Stimulated activated CD4-positive, alpha-beta T cell treated with anti-CD3 and anti-CD28 coated beads, TNF-alpha, amount 100 ng/mL, for 24 hours (primary cell): ENCODE measurements around the gene HOXB3.
A peak's percentile ranks its signal among the peaks of the same experiment; 100 is the strongest.
"Not testable (repeated sequence)": the region's sequence is repeated elsewhere in the genome, so short reads cannot be mapped to it uniquely, and the experiment has no call there.

ENCODE experiments used
- DNase-seq, 3 experiments: peaks; one replicate each; pipeline ENCODE4 v3.0.0-alpha.2; 2020; ENCODE audit warnings: low read depth in 3 of 3

HOXB3 gene

DNA sequence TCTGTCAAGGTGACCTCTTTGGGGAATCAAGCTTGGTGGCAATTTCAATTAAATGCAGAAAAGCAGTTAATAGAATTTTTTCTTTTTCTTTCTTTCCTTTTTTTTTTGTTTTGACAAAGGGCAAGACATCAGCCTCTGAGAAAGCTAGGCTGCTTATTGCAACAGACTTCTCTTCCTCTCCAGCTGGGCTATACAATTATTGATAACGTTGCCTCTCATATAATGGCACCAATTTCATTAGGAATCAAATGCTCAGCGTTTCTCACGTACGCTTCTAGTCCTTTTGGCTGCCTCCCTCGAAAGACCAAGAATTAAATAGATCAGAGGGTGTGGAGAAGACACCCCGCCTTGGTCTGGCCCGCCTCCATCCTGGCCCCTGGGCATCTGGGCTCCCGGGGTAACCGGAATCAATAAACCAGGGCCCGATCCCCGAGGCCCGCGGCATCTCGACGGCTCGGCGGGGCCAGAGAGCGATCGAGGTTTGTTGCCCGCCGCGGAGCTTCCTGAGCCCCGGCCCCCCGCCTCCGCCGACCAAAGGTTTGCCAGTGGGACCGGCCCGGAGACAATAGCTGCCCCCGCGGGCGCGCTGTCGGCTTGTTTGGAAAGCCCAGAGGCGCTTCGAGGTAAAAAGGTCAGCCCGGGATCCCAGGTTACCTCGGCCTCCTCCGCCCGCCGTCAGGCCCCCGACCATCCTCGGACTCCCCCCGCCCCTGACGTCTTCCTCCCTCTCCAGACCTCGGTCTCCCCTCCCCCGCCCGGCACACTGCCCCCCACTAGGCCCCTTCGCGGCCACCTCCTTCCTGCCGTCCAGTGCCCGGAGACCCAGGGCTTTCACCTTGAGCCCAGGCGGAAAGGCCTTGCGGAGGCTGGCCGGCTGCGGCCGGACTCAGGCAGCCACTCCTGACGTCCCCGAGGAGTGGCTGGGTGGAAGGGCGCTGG lies 63.2 kb downstream of the HOXB3 start:
- no peak for DNase-seq

DNA sequence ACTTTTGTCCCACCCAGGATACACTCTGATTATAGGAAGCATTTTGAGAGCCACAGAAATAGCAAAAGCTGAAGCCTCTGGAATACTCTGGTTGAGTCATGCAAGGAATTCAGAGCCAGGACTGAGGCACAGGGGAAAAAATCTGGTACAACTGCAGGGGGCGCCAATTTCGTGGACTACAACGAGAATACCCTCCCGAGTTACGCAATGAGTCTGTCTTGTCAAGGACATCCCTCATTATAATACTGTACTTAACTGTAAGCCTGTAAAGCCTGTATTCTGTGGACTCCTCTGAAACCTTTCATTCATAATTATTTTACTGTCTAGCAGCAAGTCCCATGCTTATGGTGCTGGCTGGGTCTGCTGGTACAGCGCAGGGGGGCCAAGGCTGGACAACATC lies 67.0 kb downstream of the HOXB3 start:
- DNase-seq, result no peak

DNA sequence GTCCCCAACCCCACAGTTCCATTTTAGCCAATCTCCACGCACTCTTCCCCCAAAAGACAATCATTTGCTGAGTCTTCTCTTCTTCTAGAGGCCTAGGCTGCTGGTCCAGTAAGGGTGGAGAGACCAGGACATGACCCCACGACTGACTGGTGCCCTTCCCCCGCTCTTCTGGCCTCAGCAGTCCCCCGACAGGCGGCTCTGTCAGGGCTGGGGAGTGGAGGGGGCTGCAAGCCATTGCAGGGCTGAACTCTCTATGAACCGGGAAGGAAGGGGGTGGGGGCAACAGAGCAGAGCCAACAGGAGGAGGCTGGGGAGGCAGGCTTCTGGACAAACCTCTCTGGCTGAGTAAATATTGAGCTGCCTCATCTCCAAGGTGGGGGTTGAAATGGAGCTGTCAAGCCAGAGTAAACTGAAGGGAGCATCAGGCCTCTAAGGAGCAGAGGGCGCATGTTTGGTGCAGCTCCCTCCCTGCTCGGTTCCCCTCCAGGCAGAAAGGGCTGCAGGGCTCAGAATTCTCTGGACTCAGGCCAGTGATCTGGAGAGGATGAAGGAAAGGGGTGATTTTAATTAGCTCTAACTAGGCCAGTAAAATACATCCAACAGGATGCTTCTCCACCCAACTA lies 67.9 kb downstream of the HOXB3 start:
- DNase-seq, result no peak

DNA sequence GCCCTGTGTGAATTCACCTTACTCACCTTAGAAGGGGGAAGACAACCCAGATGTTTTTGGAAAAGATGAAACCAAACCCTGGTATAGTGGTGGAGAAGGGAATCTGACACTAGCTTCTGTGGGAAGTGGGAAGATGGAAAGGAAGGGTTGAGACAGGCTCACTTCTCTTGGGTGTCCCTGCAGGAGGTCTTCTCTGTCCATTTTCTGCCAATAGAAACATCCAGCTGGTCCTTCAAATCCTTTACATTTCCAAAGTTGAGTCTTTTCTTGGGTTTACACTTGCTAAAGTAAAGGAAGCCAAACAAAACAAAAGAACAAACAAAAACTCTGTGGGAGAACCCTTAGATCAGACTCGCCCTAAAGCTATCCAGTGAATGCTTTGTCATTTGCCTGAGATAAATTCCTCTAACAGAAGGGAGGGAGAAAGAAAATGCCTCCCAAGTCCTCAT lies 69.4 kb downstream of the HOXB3 start:
- no peak for DNase-seq

DNA sequence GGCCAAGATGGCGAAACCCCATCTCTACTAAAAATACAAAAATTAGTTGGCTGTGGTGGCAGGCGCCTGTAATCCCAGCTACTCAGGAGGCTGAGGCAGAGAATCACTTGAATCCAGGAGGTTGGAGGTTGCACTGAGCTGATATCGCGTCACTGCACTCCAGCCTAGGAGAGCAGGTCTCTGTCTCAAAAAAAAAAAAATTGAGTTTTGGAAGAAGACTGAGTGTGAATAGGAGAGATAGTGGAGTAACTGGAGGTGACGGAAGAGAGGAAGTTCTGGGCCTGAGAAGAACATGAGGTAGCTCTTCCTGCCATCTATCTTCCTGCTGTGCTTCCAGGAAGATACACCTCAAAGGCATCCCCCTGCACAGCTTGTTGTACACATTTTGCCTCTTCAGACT lies 70.6 kb downstream of the HOXB3 start:
- DNase-seq, result no peak

DNA sequence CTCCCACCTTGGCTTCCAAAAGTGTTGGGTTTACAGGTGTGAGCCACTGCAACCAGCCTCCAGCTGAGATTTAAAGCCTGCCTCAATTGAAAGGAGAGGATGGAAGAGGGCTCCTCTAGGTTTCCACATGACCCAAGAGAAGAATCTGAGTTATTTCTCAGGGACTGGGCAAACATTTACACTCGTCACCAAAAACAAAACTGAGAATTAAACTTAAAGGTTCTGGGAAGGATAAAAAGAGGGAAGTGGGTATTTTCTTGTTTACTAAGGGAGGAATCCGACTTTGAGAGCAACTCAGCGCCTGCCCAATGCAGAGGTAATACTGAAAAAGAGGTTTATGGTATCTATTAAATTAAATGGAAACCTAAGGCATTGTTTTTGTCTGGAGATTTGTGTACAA lies 72.6 kb downstream of the HOXB3 start:
- DNase-seq, result no peak

DNA sequence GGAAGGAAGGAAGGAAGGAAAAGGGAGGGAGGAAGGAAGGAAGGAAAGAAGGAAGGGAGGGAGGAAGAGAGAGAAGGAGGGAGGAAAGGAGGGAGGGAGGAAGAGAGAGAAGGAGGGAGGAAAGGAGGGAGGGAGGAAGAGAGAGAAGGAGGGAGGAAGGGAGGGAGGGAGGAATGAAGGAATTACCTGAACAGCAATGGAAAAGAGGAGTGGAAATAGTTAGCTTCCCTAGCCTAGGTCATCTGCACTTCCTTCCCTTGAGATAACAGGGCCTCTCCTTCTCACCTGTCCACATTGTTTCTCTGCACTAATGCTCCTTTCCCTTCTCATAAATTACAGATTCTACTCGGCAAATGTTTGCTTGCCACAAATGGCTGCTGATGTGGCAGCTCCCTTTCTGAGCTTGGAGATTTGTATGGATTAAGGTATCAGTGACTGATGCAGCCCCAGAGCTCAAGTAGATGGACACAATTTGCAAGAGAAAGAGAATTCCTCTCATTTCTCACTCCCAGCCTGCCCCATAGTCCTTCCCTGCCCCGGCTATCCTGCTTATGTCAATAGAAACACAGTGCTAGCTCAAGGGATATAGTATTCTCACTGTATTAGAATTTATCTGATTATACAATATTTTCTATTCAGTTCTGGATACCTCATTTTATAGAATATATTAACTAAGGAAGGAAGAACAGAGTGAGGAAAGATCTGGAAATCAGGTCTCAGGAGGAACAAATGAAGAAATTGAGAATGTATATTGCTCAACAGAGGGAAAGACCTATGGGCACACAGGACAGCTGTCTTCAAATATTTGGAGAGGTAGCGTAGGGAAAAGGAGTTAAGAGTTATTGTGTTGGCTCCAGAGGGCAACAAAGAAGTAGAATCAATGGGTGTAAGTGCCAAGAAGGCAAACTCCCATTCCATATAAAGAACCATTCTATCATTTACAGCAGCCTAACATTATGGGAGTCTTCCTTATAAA lies 73.8 kb downstream of the HOXB3 start:
- no peak for DNase-seq

DNA sequence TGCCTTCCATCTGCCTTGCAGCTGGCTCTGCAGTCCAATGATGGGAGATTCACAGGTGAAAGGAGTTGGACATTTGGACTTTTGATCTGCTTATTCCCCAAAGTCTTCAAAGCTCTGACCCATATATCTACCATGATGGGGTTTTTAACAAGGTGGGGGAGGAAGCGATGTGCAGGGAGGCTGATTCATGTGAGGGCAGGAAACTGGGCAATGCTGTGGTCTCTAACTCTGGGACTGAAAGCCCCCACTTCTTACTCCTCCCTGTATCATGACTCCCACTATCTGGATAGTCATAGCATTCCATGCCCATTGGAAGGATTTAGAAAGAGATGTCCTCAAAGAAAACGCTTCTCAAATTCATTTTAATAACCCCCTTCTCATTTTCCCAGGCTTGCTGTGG lies 75.6 kb downstream of the HOXB3 start:
- DNase-seq, result no peak

DNA sequence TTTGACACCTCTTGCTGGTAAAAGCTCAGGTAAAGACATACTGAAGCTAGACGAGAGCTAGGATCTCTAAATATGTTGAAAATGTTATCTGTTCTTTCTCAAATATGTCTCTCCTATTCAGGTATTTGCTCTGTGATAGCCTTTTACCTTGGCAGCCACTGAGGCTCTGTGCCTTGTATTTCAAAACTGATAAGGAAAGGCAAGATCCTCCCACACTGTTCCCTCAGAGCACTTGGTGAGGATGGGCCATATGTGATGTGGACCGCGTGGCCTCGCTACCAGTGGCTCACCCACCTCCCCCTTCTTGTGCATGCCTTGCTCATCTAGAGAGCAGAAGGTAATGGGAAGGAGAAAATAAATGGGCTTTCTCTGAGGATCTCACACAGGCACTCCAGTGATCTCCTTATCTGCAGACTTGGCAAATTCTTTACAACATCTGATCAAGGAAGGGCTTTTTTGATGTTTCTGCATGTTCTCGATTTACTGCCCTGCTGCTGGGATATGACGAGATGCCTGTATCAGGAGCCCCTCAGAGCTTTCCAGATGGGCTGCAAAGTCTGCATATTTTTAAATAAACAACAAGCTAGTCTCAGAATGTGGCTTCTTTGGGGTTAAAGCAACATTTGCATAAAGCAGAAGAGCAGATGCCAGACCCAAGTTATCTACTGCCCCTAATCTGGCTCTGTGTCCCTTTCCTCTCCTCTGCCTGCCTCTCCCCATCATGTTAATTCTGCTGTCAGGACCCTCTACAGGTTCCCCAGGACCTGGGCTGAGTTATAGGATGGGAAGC lies 76.2 kb downstream of the HOXB3 start:
- DNase-seq, result no peak

DNA sequence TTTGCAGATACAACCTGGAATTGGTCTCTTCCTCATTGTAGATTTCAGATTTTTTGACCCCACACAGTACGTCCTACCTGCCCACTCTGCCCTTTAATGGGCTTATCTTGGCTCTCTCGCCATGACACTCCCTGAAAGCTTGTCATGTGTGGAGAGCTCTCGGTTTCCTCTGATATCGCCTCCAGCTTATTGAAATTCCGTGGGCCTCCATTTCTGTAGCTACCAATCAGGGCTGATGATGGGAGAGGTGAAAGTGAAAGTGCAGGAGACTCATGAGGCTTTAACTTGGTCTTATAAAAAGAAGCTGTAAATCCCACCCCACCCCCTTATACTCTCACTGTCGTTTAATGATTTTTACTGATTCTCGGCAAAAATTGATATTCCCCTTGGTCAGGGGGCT lies 76.9 kb downstream of the HOXB3 start:
- no peak for DNase-seq

DNA sequence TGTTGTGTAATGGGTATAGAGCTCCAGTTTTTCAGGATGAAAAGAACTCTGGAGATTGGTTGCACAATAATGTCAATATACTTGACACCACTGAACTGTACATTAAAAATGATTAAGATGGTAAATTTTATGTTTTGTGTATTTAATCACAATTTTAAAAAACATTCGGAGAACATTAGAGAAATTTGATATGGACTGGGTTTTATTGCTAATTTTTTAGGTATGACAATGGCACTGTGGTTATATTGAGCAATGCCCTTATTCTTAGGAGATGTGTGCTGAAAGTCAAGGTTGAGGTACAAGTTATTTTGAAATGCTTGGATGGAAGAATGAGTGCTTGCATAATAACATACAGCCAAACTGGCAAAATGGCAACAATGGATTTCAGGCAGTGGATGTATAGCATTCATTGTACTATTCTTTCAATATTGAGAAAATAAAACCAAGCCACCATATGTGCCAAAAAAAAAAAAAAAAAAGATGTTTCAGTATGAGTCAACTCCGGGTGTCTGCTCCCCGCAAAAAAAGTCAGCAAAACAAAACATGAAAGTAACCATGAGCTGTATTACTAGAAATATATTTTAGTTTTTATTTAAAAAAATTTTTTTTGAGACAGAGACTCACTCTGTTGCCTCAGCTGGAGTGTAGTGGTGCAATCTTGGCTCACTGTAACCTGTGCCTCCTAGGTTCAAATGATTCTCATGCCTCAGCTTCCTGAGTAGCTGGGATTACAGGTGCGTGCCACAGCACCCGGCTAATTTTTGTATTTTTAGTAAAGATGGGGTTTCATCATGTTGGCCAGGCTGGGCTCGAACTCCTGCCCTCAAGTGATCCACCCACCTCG lies 79.1 kb downstream of the HOXB3 start:
- DNase-seq, result peak in 1 of 3 experiments; percentile 21

DNA sequence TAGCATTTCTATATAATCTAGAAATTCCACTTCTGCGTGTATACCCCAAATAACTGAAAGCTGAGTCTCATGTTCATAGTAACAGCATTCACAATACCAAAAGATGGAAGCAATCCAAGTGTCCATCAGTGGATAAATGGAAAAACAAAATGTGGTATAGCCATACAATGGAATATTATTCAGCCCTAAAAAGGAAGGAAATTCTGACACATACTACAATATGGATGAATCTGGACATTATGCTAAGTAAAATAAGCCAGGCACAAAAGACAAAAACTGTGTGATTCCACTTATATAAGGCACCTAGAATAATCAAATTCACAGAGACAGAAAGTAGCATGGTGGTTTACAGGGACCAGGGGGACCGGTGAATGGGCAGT lies 79.7 kb downstream of the HOXB3 start:
- no peak for DNase-seq

DNA sequence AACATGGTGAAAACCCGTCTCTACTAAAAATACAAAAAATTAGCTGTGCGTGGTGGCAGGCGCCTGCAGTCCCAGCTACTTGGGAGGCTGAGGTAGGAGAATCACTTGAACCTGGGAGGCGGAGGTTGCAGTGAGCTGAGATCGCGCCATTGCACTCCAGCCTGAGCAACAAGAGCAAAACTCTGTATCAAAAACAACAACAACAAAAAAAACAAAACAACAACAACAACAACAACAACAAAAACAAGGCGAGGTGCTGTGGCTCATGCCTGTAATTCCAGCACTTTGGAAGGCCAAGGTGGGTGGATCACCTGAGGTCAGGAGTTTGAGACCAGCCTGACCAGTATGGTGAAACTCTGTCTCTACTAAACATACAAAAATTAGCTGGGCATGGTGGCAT lies 80.3 kb downstream of the HOXB3 start:
- not testable (repeated sequence) for DNase-seq

DNA sequence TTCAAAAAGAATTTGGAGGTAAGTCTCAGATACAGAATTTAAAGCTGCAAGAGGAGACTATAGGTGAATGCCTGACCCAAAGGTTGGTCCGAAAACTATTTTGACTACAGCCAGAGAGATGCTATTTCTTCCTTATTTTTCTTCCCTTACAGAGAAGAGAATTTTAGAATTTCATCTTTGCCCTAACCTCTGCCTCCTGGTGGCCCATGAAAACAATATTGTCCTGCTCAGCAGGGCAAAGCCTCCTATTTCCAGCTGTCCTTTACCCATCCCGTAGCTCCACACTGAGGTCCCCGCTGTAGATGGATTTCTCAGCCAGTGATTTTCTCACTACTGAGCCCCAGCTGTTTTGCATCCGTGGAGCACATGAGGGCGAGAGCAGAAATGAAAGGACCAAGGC lies 83.8 kb downstream of the HOXB3 start:
- DNase-seq, result no peak

DNA sequence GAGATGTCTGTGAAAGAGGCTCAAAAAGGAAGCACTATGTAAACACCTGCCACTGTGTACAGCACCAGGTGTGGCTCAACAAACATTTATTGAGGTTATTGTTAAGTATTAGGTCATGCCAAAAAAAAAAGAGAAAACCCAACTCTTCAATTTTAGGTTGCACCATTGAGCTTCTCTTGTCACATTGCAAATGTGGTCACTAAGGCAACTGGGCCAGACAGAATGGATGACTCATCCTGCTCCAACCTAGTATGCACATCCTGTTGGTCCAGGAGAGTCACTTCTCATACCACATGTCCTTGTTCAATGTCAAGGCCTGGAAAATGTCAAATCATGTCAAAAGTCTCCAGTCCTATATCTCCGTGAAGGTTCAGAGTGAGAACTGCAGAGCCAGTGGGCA lies 84.3 kb downstream of the HOXB3 start:
- DNase-seq, result peak in 1 of 3 experiments; percentile 16

DNA sequence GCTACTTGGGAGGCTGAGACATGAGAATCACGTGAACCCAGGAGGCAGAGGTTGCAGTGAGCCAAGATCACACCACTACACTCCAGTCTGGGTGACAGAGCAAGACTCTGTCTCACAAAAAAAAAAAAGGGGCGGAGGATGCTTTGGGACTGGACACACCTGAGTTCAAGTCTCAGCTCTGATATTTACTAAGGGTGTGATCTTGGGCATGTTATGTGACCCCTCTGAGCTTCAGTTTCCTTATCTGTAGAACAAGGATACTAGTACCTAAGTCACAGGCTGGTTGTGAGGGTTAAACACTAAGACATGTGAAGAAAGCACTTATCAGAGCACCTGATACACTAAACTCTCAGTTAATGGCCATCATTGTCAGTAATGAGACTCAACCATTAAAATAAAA lies 85.1 kb downstream of the HOXB3 start:
- DNase-seq, result no peak

DNA sequence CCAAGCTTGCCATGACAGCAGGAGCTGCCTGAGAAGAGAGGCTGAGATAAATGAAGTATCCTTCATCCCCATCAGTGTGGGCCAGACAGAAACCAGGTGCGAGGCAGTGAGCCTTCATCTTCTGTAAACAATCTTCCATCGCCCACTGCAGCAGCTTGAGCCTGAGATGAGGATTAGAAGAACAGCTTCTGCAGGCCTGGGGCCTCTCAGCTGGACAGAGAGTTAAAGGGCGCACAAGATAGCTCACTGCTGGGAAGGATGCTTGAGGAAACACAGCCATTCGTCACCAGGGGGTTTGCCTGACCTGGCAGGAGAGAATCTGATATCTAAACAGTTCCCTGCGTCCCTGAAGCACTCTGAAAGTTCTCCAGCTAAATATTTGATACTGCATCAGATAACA lies 86.3 kb downstream of the HOXB3 start:
- DNase-seq, result no peak

DNA sequence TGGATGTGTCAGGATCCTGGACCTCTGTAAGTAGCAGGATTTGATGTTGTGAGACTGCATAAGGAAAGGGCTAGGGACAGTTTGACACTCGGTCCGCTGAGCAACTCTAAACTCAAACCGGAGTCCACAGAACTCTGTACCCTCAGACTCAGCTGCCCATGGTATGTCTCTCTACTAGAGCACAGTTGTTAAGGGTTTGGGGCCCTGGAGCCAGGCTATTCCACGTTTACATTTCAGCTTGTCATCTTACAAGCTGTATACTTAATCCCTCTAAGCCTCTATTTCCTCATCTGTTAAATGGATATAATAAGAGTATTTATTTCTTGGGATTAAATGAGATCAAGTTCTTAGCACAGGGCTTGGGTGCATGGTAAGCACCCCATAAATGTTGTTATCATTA lies 87.1 kb downstream of the HOXB3 start:
- no peak for DNase-seq

DNA sequence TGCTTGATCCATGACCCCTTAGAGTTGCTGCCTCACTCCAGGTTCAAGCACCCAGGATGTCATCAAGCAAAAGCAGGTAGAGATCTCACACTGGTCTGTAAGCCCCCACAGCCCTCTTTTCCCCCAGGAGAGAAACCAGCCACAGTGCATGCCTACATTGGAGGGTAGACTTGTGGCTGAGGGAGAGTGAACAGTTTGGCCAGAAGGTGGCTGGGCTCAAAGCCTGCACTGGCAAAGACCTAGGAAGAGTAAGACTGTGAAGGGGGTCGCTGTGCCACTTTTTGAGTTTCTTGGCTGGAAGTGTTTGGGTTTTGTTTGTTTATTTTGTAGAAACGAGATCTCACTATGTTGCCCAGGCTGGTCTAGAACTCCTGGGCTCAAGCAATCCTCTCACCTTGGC lies 87.7 kb downstream of the HOXB3 start:
- no peak for DNase-seq
